Measurements from ENCODE around the gene WNT1.

- TF ChIP-seq CTCF (conservative IDR thresholded peaks at IDR 0.05 in 1 of 2, IDR thresholded peaks at IDR 0.05 in 1 of 2; ENCODE audit: extremely low read depth in 1 of 2, insufficient read depth in 1 of 2, low read depth in 1 of 2, low read length in 2 of 2), result no peak
- no peak for TF ChIP-seq EZH2 (IDR thresholded peaks at IDR 0.05; ENCODE audit: borderline replicate concordance, low read length)
Observed at GRCh38 chr12:48973531-48973930, 4.6 kb upstream of the WNT1 start.

All from mammary epithelial cell (primary cell).